ENCODE measurements around the gene ZFP69.

The ZFP69 gene

DNA sequence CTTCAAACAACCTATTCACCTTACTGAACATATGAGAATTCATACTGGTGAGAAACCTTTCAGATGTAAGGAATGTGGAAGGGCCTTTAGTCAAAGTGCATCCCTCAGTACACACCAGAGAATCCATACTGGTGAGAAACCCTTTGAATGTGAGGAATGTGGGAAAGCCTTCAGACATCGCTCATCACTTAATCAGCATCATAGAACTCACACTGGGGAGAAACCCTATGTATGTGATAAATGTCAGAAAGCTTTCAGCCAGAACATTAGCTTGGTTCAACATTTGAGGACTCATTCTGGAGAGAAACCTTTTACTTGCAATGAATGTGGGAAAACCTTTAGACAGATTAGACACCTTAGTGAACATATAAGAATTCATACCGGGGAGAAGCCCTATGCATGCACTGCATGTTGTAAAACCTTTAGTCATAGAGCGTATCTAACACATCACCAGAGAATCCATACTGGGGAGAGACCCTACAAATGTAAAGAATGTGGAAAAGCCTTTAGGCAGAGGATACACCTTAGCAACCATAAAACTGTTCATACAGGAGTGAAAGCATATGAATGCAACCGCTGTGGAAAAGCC lies 18.3 kb downstream of the ZFP69 start:
- Histone ChIP-seq H3K9me3 (ENCODE audit: control insufficient read depth, insufficient read depth, low read depth, low read length) (peaks cover 2% of the 10 kb centered on the region; the same call in 1 of the 2 replicates), H3K36me3 (ENCODE audit: control insufficient read depth in 2 of 2, insufficient read depth in 1 of 2, low read length in 2 of 2) (peaks cover 0 to 74% of the 10 kb centered on the region in 2 experiments), H3K4me3 (ENCODE audit: low read depth, low read length) (no peak overlapping the region), H3K27ac (ENCODE audit: extremely low read depth, low read depth, low read length) (no peak overlapping the region), H3K4me1 (ENCODE audit: control insufficient read depth, insufficient read depth, low read length) (no peaks in the 10 kb centered on the region)
- ChIA-PET CTCF (no interaction called here), POLR2A (no interaction called here)
- no peak for TF ChIP-seq ZNF274 (IDR thresholded peaks at IDR 0.05; ENCODE audit: low read length)
- peak; percentile 96 for TF ChIP-seq ZNF274 (tag by site-specific recombination; IDR thresholded peaks at IDR 0.05; ENCODE audit: borderline replicate concordance)
- TF ChIP-seq, protein P1, sequence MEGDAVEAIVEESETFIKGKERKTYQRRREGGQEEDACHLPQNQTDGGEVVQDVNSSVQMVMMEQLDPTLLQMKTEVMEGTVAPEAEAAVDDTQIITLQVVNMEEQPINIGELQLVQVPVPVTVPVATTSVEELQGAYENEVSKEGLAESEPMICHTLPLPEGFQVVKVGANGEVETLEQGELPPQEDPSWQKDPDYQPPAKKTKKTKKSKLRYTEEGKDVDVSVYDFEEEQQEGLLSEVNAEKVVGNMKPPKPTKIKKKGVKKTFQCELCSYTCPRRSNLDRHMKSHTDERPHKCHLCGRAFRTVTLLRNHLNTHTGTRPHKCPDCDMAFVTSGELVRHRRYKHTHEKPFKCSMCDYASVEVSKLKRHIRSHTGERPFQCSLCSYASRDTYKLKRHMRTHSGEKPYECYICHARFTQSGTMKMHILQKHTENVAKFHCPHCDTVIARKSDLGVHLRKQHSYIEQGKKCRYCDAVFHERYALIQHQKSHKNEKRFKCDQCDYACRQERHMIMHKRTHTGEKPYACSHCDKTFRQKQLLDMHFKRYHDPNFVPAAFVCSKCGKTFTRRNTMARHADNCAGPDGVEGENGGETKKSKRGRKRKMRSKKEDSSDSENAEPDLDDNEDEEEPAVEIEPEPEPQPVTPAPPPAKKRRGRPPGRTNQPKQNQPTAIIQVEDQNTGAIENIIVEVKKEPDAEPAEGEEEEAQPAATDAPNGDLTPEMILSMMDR (tag by site-specific recombination; IDR thresholded peaks at IDR 0.05), result no peak
- TF ChIP-seq ZNF391 (tag by site-specific recombination; IDR thresholded peaks at IDR 0.05; ENCODE audit: borderline replicate concordance, low read depth), result no peak
- no peak for TF ChIP-seq ZNF140 (tag by site-specific recombination; IDR thresholded peaks at IDR 0.05)
- no peak for TF ChIP-seq ZNF404 (tag by site-specific recombination; IDR thresholded peaks at IDR 0.05)
- TF ChIP-seq, protein P2, sequence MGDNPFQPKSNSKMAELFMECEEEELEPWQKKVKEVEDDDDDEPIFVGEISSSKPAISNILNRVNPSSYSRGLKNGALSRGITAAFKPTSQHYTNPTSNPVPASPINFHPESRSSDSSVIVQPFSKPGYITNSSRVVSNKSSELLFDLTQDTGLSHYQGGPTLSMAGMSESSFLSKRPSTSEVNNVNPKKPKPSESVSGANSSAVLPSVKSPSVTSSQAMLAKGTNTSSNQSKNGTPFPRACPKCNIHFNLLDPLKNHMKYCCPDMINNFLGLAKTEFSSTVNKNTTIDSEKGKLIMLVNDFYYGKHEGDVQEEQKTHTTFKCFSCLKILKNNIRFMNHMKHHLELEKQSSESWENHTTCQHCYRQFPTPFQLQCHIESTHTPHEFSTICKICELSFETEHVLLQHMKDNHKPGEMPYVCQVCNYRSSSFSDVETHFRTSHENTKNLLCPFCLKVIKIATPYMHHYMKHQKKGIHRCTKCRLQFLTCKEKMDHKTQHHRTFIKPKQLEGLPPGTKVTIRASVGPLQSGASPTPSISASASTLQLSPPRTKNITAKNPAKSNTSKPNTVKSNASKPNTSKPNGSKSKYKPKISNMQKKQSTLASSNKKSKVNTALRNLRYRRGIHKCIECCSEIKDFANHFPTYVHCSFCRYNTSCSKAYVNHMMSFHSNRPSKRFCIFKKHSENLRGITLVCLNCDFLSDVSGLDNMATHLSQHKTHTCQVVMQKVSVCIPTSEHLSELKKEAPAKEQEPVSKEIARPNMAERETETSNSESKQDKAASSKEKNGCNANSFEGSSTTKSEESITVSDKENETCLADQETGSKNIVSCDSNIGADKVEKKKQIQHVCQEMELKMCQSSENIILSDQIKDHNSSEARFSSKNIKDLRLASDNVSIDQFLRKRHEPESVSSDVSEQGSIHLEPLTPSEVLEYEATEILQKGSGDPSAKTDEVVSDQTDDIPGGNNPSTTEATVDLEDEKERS (tag by site-specific recombination; IDR thresholded peaks at IDR 0.05), result no peak
- TF ChIP-seq ZNF426 (tag by site-specific recombination; IDR thresholded peaks at IDR 0.05), result no peak
- TF ChIP-seq, protein P3, sequence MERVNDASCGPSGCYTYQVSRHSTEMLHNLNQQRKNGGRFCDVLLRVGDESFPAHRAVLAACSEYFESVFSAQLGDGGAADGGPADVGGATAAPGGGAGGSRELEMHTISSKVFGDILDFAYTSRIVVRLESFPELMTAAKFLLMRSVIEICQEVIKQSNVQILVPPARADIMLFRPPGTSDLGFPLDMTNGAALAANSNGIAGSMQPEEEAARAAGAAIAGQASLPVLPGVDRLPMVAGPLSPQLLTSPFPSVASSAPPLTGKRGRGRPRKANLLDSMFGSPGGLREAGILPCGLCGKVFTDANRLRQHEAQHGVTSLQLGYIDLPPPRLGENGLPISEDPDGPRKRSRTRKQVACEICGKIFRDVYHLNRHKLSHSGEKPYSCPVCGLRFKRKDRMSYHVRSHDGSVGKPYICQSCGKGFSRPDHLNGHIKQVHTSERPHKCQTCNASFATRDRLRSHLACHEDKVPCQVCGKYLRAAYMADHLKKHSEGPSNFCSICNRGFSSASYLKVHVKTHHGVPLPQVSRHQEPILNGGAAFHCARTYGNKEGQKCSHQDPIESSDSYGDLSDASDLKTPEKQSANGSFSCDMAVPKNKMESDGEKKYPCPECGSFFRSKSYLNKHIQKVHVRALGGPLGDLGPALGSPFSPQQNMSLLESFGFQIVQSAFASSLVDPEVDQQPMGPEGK (tag by site-specific recombination; IDR thresholded peaks at IDR 0.05), result no peak
- peak; percentile 99 for TF ChIP-seq TRIM28 (IDR thresholded peaks at IDR 0.05; ENCODE audit: borderline replicate concordance, low read length)
- TF ChIP-seq, protein P4, sequence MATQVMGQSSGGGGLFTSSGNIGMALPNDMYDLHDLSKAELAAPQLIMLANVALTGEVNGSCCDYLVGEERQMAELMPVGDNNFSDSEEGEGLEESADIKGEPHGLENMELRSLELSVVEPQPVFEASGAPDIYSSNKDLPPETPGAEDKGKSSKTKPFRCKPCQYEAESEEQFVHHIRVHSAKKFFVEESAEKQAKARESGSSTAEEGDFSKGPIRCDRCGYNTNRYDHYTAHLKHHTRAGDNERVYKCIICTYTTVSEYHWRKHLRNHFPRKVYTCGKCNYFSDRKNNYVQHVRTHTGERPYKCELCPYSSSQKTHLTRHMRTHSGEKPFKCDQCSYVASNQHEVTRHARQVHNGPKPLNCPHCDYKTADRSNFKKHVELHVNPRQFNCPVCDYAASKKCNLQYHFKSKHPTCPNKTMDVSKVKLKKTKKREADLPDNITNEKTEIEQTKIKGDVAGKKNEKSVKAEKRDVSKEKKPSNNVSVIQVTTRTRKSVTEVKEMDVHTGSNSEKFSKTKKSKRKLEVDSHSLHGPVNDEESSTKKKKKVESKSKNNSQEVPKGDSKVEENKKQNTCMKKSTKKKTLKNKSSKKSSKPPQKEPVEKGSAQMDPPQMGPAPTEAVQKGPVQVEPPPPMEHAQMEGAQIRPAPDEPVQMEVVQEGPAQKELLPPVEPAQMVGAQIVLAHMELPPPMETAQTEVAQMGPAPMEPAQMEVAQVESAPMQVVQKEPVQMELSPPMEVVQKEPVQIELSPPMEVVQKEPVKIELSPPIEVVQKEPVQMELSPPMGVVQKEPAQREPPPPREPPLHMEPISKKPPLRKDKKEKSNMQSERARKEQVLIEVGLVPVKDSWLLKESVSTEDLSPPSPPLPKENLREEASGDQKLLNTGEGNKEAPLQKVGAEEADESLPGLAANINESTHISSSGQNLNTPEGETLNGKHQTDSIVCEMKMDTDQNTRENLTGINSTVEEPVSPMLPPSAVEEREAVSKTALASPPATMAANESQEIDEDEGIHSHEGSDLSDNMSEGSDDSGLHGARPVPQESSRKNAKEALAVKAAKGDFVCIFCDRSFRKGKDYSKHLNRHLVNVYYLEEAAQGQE (tag by site-specific recombination; IDR thresholded peaks at IDR 0.05), result no peak
- no peak for TF ChIP-seq ZSCAN23 (tag by site-specific recombination; IDR thresholded peaks at IDR 0.05)
- no peak for TF ChIP-seq GLI2 (tag by site-specific recombination; IDR thresholded peaks at IDR 0.05; ENCODE audit: borderline replicate concordance, low read depth)
- peak; percentile 100 for TF ChIP-seq SETDB1 (IDR thresholded peaks at IDR 0.05; ENCODE audit: insufficient read length, low read length)
- TF ChIP-seq, protein P5, sequence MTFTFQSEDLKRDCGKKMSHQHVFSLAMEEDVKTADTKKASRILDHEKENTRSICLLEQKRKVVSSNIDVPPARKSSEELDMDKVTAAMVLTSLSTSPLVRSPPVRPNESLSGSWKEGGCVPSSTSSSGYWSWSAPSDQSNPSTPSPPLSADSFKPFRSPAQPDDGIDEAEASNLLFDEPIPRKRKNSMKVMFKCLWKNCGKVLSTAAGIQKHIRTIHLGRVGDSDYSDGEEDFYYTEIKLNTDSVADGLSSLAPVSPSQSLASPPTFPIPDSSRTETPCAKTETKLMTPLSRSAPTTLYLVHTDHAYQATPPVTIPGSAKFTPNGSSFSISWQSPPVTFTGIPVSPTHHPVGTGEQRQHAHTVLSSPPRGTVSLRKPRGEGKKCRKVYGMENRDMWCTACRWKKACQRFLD (tag by site-specific recombination; IDR thresholded peaks at IDR 0.05), result no peak
- no peak for TF ChIP-seq ZNF221 (tag by site-specific recombination; IDR thresholded peaks at IDR 0.05; ENCODE audit: borderline replicate concordance)
- no peak for TF ChIP-seq ZNF2 (tag by site-specific recombination; IDR thresholded peaks at IDR 0.05)
- no peak for TF ChIP-seq ZFP37 (tag by site-specific recombination; IDR thresholded peaks at IDR 0.05)
- no peak for TF ChIP-seq ZNF114 (tag by site-specific recombination; IDR thresholded peaks at IDR 0.05)
- TF ChIP-seq KLF7 (tag by site-specific recombination; IDR thresholded peaks at IDR 0.05; ENCODE audit: borderline replicate concordance), result no peak
- TF ChIP-seq, protein P6, sequence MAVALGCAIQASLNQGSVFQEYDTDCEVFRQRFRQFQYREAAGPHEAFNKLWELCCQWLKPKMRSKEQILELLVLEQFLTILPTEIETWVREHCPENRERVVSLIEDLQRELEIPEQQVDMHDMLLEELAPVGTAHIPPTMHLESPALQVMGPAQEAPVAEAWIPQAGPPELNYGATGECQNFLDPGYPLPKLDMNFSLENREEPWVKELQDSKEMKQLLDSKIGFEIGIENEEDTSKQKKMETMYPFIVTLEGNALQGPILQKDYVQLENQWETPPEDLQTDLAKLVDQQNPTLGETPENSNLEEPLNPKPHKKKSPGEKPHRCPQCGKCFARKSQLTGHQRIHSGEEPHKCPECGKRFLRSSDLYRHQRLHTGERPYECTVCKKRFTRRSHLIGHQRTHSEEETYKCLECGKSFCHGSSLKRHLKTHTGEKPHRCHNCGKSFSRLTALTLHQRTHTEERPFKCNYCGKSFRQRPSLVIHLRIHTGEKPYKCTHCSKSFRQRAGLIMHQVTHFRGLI (tag by site-specific recombination; IDR thresholded peaks at IDR 0.05), result no peak
- no peak for TF ChIP-seq ZBTB8A (tag by site-specific recombination; IDR thresholded peaks at IDR 0.05)
